Measurements from ENCODE around the gene C12orf76. TPM values are rescaled to one million over a fixed set of nuclear protein-coding genes. Genes with fewer than 3 reads are reported as not detected.

The C12orf76 gene
- total and polyA plus RNA-seq, 2 of the 13 experiments (the other 11 are each of a cell fraction or from before 2014, with no cell fraction given), result 15.8 to 38.4 TPM

DNA sequence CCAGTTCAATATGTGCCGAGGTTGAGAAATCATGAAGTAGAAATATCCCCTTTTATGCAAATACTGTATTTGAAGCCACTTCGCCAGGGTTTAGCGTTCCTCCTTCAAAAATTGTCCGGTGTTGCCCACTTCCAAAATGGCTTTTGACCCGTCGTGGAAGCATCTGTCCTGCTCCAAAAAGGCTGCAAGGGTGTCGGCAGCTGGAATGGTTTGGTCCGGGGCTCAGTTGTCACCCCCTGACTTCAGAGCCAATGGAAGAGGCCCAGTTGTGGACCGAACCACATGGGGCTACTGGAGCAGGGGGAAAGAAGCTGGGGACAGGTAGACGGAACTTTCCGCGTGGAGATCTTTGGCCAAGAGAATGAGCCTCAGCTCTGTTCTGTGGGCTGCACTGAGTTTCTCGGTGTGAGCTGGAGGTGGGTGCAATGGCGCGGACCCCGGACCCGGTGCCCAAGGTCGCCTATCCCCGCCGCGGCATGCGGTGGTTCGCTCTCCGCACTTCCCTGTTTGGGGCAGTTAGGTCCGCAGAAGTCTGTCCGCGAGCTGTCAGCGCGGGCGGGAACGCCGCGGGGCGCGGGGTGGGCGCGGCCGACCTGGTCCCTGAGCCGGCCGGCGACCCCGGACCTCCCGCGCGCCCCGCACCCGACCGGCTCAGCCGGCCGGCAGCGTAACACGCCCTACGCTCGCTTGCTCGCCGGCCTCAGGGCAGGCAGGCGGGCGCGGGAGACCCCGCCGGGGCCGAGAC, 49.2 kb downstream of the C12orf76 start, which contains the start of gene ANKRD13A (continued):
- TF ChIP-seq MAFK (conservative IDR thresholded peaks at IDR 0.05 in 1 of 2, IDR thresholded peaks at IDR 0.05 in 1 of 2; ENCODE audit: low read length in 2 of 2), result no peak
- TF ChIP-seq, protein P1, sequence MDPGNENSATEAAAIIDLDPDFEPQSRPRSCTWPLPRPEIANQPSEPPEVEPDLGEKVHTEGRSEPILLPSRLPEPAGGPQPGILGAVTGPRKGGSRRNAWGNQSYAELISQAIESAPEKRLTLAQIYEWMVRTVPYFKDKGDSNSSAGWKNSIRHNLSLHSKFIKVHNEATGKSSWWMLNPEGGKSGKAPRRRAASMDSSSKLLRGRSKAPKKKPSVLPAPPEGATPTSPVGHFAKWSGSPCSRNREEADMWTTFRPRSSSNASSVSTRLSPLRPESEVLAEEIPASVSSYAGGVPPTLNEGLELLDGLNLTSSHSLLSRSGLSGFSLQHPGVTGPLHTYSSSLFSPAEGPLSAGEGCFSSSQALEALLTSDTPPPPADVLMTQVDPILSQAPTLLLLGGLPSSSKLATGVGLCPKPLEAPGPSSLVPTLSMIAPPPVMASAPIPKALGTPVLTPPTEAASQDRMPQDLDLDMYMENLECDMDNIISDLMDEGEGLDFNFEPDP (CRISPR knock-in tag; conservative IDR thresholded peaks at IDR 0.05), result 0 out of 2 replicates have a peak, but pooled peaks have one; percentile 7
- peak; percentile 85 for TF ChIP-seq SMAD3 (CRISPR knock-in tag; IDR thresholded peaks at IDR 0.05)
- TF ChIP-seq NBN (conservative IDR thresholded peaks at IDR 0.05), result no peak
- 0 out of 2 replicates have a peak, but pooled peaks have one; percentile 62 for TF ChIP-seq TOPORS (CRISPR knock-in tag; IDR thresholded peaks at IDR 0.05)
- peak; percentile 31; the same call in 1 of the 2 replicates for TF ChIP-seq NR2C2 (CRISPR knock-in tag; IDR thresholded peaks at IDR 0.05; ENCODE audit: borderline replicate concordance)
- no peak for TF ChIP-seq ZNF282 (IDR thresholded peaks at IDR 0.05; ENCODE audit: partially characterized antibody)
- 0 out of 2 replicates have a peak, but pooled peaks have one; percentile 75 for TF ChIP-seq ZNF616 (CRISPR knock-in tag; IDR thresholded peaks at IDR 0.05; ENCODE audit: low read depth)
- TF ChIP-seq ZNF709 (CRISPR knock-in tag; IDR thresholded peaks at IDR 0.05), result no peak
- no peak for TF ChIP-seq RBAK (CRISPR knock-in tag; IDR thresholded peaks at IDR 0.05)
- TF ChIP-seq ZNF337 (CRISPR knock-in tag; IDR thresholded peaks at IDR 0.05; ENCODE audit: borderline replicate concordance, low read depth), result no peak
- 0 out of 2 replicates have a peak, but pooled peaks have one; percentile 34 for TF ChIP-seq MIER3 (CRISPR knock-in tag; IDR thresholded peaks at IDR 0.05; ENCODE audit: borderline replicate concordance)
- no peak; the same call in 1 of the 2 replicates for TF ChIP-seq MYNN (CRISPR knock-in tag; IDR thresholded peaks at IDR 0.05; ENCODE audit: low read depth)
- no peak for TF ChIP-seq ZKSCAN8 (CRISPR knock-in tag; IDR thresholded peaks at IDR 0.05; ENCODE audit: borderline replicate concordance)
- TF ChIP-seq ZNF292 (CRISPR knock-in tag; IDR thresholded peaks at IDR 0.05; ENCODE audit: borderline replicate concordance, low read depth), result no peak
- TF ChIP-seq DR1 (CRISPR knock-in tag; IDR thresholded peaks at IDR 0.05), result no peak
- TF ChIP-seq AGO1 (IDR thresholded peaks at IDR 0.05; ENCODE audit: low read depth, low read length, poor library complexity, severe bottlenecking), result no peak
- peak; percentile 81; the same call in 1 of the 2 replicates for TF ChIP-seq ZNF224 (CRISPR knock-in tag; IDR thresholded peaks at IDR 0.05)
- peak; percentile 63; the same call in 1 of the 2 replicates for TF ChIP-seq CBX5 (CRISPR knock-in tag; IDR thresholded peaks at IDR 0.05; ENCODE audit: borderline replicate concordance)
- TF ChIP-seq KMT2A (CRISPR knock-in tag; IDR thresholded peaks at IDR 0.05), result peak; percentile 64
- TF ChIP-seq ZNF230 (CRISPR knock-in tag; IDR thresholded peaks at IDR 0.05), result no peak
- TF ChIP-seq, protein P2, sequence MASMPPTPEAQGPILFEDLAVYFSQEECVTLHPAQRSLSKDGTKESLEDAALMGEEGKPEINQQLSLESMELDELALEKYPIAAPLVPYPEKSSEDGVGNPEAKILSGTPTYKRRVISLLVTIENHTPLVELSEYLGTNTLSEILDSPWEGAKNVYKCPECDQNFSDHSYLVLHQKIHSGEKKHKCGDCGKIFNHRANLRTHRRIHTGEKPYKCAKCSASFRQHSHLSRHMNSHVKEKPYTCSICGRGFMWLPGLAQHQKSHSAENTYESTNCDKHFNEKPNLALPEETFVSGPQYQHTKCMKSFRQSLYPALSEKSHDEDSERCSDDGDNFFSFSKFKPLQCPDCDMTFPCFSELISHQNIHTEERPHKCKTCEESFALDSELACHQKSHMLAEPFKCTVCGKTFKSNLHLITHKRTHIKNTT (CRISPR knock-in tag; IDR thresholded peaks at IDR 0.05), result no peak
- TF ChIP-seq EHMT2 (IDR thresholded peaks at IDR 0.05; ENCODE audit: borderline replicate concordance, low read depth, low read length), result peak; percentile 77; the same call in 1 of the 2 replicates
- TF ChIP-seq, protein P3, sequence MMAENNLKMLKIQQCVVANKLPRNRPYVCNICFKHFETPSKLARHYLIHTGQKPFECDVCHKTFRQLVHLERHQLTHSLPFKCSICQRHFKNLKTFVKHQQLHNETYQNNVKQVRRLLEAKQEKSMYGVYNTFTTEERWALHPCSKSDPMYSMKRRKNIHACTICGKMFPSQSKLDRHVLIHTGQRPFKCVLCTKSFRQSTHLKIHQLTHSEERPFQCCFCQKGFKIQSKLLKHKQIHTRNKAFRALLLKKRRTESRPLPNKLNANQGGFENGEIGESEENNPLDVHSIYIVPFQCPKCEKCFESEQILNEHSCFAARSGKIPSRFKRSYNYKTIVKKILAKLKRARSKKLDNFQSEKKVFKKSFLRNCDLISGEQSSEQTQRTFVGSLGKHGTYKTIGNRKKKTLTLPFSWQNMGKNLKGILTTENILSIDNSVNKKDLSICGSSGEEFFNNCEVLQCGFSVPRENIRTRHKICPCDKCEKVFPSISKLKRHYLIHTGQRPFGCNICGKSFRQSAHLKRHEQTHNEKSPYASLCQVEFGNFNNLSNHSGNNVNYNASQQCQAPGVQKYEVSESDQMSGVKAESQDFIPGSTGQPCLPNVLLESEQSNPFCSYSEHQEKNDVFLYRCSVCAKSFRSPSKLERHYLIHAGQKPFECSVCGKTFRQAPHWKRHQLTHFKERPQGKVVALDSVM (CRISPR knock-in tag; IDR thresholded peaks at IDR 0.05), result peak; percentile 36; the same call in 1 of the 2 replicates
- TF ChIP-seq ZNF816 (CRISPR knock-in tag; IDR thresholded peaks at IDR 0.05; ENCODE audit: borderline replicate concordance), result no peak
- TF ChIP-seq CREB1 (IDR thresholded peaks at IDR 0.05), result no peak; the same call in 1 of the 2 replicates
- TF ChIP-seq CREB1 (CRISPR knock-in tag; IDR thresholded peaks at IDR 0.05), result peak; percentile 42; the same call in 1 of the 2 replicates

Measured in HepG2 (cell line).